Endothelial cell of umbilical vein (primary cell): ENCODE measurements around the gene PLEKHH3. TPM values are rescaled to one million over a fixed set of nuclear protein-coding genes. Genes with fewer than 3 reads are reported as not detected.

Source experiments
- BruUV-seq: library from RNA; stranded (reverse); fragments of 400-500 nt; replicated peaks from 2 replicates; lab custom pipeline; 2021; lab: Mats Ljungman, UMichigan
- CTCF ChIA-PET: fragments of 300-600, 350-600 bp; sonication (Branson Sonifier 250); formaldehyde crosslinking; loops from one replicate; lab custom pipeline; 2021; ENCODE audit warnings: antibody characterized with exemption, inconsistent platforms; lab: Charles Lee
- POLR2A ChIA-PET: fragments of 300-600, 350-600 bp; sonication (Branson Sonifier 250); formaldehyde crosslinking; loops from one replicate; lab custom pipeline; 2021; ENCODE audit warnings: antibody characterized with exemption, inconsistent platforms; lab: Charles Lee
- DNase-seq: peaks from one replicate; pipeline ENCODE4 v3.0.0-alpha.2; 2011; ENCODE audit warnings: low read depth, low spot score
- FAIRE-seq: peaks from 2 replicates; lab custom pipeline; 2011; peaks lifted over from hg19 to GRCh38; lab: Jason Lieb, UNC
- H2AFZ ChIP-seq: 2 replicates; pipeline ENCODE4 v1.6.0; 2012; ENCODE audit warnings: low read depth, low read length, control low read depth, inconsistent platforms
- H3K27ac ChIP-seq: 2 replicates; pipeline ENCODE4 v1.5.1; 2011; ENCODE audit warnings: low read depth, mild to moderate bottlenecking, control low read depth, low read length, moderate library complexity; ENCODE audit not compliant: insufficient read depth
- H3K27me3 ChIP-seq, 2 experiments: 2 replicates each; pipeline versions ENCODE4 v1.6.0 to v1.6.1; 2011; ENCODE audit warnings: low read length in 2 of 2, mixed read lengths in 1 of 2; ENCODE audit not compliant: control insufficient read depth in 2 of 2, insufficient read depth in 2 of 2
- H3K36me3 ChIP-seq, 2 experiments: 2 replicates in 1 of 2; 3 replicates in 1 of 2; pipeline ENCODE4 v1.5.1; 2011; ENCODE audit warnings: low read length in 2 of 2, mild to moderate bottlenecking in 1 of 2, moderate library complexity in 1 of 2; ENCODE audit not compliant: control insufficient read depth in 2 of 2, insufficient read depth in 2 of 2; ENCODE audit errors: extremely low read depth in 1 of 2
- H3K4me1 ChIP-seq: 3 replicates; pipeline ENCODE4 v1.5.1; 2011; ENCODE audit warnings: mild to moderate bottlenecking, low read length; ENCODE audit not compliant: control insufficient read depth, insufficient read depth; ENCODE audit errors: extremely low read depth
- H3K4me2 ChIP-seq: 2 replicates; pipeline ENCODE4 v1.6.1; 2011; ENCODE audit warnings: low read length, control low read depth, mixed read lengths; ENCODE audit not compliant: insufficient read depth
- H3K4me3 ChIP-seq, 3 experiments: fragments of 200-600 bp in 1 of 3; sonication (generic), shearing (Covaris generic) in 1 of 3; replicated peaks in 1 of 3; 2 replicates each; pipeline ENCODE4 v1.5.1; 2011 to 2016; ENCODE audit warnings: control low read depth in 3 of 3, low read length in 3 of 3, mild to moderate bottlenecking in 2 of 3, inconsistent platforms in 1 of 3, low read depth in 1 of 3, moderate library complexity in 1 of 3; ENCODE audit not compliant: insufficient read depth in 1 of 3
- H3K79me2 ChIP-seq: 2 replicates; pipeline ENCODE4 v1.6.0; 2012; ENCODE audit warnings: low read length, inconsistent platforms; ENCODE audit not compliant: control insufficient read depth, insufficient read depth
- H3K9ac ChIP-seq: replicated peaks from 2 replicates; pipeline ENCODE3; 2011; ENCODE audit warnings: low read length, control low read depth; ENCODE audit not compliant: insufficient read depth; ENCODE audit errors: extremely low read depth
- H3K9me1 ChIP-seq: replicated peaks from 3 replicates; pipeline ENCODE4 v1.6.0; 2011; ENCODE audit warnings: mild to moderate bottlenecking, low read length; ENCODE audit not compliant: control insufficient read depth, insufficient read depth; ENCODE audit errors: extremely low read depth
- H3K9me3 ChIP-seq: replicated peaks from 2 replicates; pipeline ENCODE4 v1.5.1; 2012; ENCODE audit warnings: low read length, inconsistent platforms; ENCODE audit not compliant: control insufficient read depth, insufficient read depth
- H4K20me1 ChIP-seq: replicated peaks from 2 replicates; pipeline ENCODE3; 2011; ENCODE audit warnings: mild to moderate bottlenecking, low read length; ENCODE audit not compliant: control insufficient read depth, insufficient read depth; ENCODE audit errors: extremely low read depth
- CTCF ChIP-seq, 2 donors: IDR thresholded peaks; 1 replicate in 1 of 2; 2 replicates in 1 of 2; pipeline ENCODE4 v1.5.1; 2011; ENCODE audit warnings: low read length in 2 of 2, mild to moderate bottlenecking in 2 of 2, moderate library complexity in 2 of 2, control low read depth in 1 of 2, inconsistent platforms in 1 of 2, low read depth in 1 of 2; ENCODE audit not compliant: insufficient read depth in 1 of 2; ENCODE audit errors: extremely low read depth in 1 of 2
- EZH2 ChIP-seq: IDR thresholded peaks from 2 replicates; pipeline ENCODE4 v1.6.1; 2012; ENCODE audit warnings: borderline replicate concordance, low read depth, mild to moderate bottlenecking, moderate library complexity, low read length, inconsistent platforms; ENCODE audit not compliant: severe bottlenecking
- FOS ChIP-seq: IDR thresholded peaks from 2 replicates; pipeline ENCODE4 v1.6.1; 2011; ENCODE audit warnings: mild to moderate bottlenecking, low read length, moderate library complexity, borderline replicate concordance; ENCODE audit not compliant: insufficient read depth
- GATA2 ChIP-seq: IDR thresholded peaks from 2 replicates; pipeline ENCODE4 v1.7.0; 2011; ENCODE audit warnings: low read depth, mild to moderate bottlenecking, moderate library complexity, mixed read lengths, low read length; ENCODE audit not compliant: insufficient read length, insufficient read depth
- JUN ChIP-seq: IDR thresholded peaks from 2 replicates; pipeline ENCODE4 v1.6.1; 2011; ENCODE audit warnings: borderline replicate concordance, low read depth; ENCODE audit not compliant: insufficient read length, insufficient read depth
- MAX ChIP-seq: IDR thresholded peaks from 2 replicates; pipeline ENCODE4 v1.6.1; 2011; ENCODE audit not compliant: insufficient read depth, insufficient read length
- MYC ChIP-seq: IDR thresholded peaks from one replicate; pipeline ENCODE4 v1.6.1; 2011; ENCODE audit warnings: mild to moderate bottlenecking, low read depth, low read length
- POLR2A ChIP-seq: IDR thresholded peaks from 2 replicates; pipeline ENCODE4 v1.6.1; 2012; ENCODE audit warnings: low read depth, mild to moderate bottlenecking, control low read depth, low read length
- POLR2AphosphoS5 ChIP-seq: IDR thresholded peaks from 2 replicates; pipeline ENCODE4 v1.6.1; 2012; ENCODE audit warnings: low read depth, mild to moderate bottlenecking, control low read depth, low read length, moderate library complexity; ENCODE audit not compliant: insufficient read depth
- dilution Hi-C: fragments of 300-500 bp; cut with MboI; formaldehyde crosslinking; loops from one replicate; pipeline ENCODE4 v1.15.0; 2019; ENCODE audit warnings: low sequenced_read_pairs; ENCODE audit not compliant: extremely low pct_ligation_motif_present
- intact Hi-C: fragments of 100-400 bp; cut with micrococcal nuclease; formaldehyde crosslinking; loops from one replicate; pipeline ENCODE4 v1.10.0; 2022
- polyA plus RNA-seq, 4 experiments: library from polyadenylated mRNA; depleted of rRNA in 3 of 4; stranded (reverse) in 3 of 4; unstranded in 1 of 4; fragments of >200 nt; gene quantifications; 2 replicates each; pipeline versions ENCODE4 v1.2.1 to v1.2.3, GENCODE V29; 2011 to 2012; ENCODE audit warnings: missing spikeins in 1 of 4
- total RNA-seq: library from RNA; stranded (reverse); gene quantifications from 2 replicates; pipeline ENCODE4 v1.2.3, GENCODE V29; 2021

PLEKHH3 gene
- total and polyA plus RNA-seq, 2 donors (not counting 3 experiments of a cell fraction or from before 2014, with no cell fraction given), result 5.4 to 11.3 TPM

DNA sequence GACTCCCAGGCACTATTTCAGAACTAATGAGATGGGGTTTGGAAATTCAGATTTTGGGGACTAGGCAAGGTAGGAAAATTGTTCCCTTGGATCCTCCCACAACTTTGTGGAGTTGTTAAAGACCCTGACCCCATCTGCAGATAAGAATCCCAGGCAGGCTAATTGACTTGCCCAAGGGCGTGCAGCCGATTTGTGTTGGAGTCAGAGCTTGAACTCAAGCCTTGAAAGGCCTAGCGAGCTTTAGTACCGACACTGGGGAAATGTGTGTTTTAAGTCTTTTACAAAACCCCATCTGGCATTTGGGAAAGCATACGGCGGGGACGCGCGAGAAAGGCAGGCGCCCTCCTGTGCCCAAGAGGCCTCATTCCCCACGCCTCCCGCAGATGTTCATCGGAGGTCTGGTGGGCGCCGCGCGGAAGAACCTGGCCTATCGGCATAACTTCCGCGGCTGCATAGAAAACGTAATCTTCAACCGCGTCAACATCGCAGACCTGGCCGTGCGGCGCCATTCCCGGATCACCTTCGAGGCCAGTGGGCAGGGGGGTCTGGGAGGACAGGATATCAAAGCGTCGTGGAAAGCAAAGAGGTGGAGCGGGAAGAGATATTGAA is 9.8 kb upstream of the PLEKHH3 start:
- H3K36me3 ChIP-seq, result no peaks in the 10 kb centered on the region
- H3K79me2 ChIP-seq, result no peaks in the 10 kb centered on the region
- H3K27me3 ChIP-seq, result peaks cover 0 to 20% of the 10 kb centered on the region in 2 experiments
- H3K4me1 ChIP-seq, result peaks cover 14% of the 10 kb centered on the region
- FAIRE-seq (no peak), DNase-seq (no peak)
- ChIA-PET POLR2A (no interaction called here), CTCF (no interaction called here)
- H3K9me3 ChIP-seq, result no peaks in the 10 kb centered on the region
- dilution Hi-C loops (no loop called here), intact Hi-C loops (no loop called here)
- no peak overlapping the region for H3K4me2 ChIP-seq
- H4K20me1 ChIP-seq, result no peaks in the 10 kb centered on the region
- no peak overlapping the region for H2AFZ ChIP-seq
- no peaks in the 10 kb centered on the region for H3K9me1 ChIP-seq
- no peak for TF ChIP-seq GATA2
- TF ChIP-seq JUN, result no peak
- no peak for TF ChIP-seq POLR2AphosphoS5
- no peak for TF ChIP-seq MYC
- peak; percentile 66 for TF ChIP-seq EZH2
- BruUV-seq, result no TSS peak
- no peak overlapping the region for H3K4me3 ChIP-seq
- no peak overlapping the region for H3K27ac ChIP-seq
- no peak overlapping the region for H3K9ac ChIP-seq

DNA sequence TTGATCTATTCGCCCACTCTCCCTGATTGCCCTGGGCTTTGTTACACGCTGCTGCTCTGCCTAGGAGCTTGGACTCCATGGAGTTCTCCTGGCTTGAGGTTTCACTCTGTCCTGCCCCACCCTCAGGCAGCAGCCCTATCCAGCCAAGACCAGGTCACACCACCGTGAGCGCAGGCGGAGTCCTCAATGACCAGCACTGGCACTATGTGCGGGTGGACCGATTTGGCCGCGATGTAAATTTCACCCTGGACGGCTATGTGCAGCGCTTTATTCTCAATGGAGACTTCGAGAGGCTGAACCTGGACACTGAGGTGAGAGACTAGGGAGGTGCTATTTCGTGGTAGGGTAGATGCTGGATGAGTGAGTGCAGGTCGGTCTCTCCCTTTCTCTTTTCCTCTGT is 9.0 kb upstream of the PLEKHH3 start:
- Histone ChIP-seq H4K20me1 (no peaks in the 10 kb centered on the region), H3K4me2 (no peak overlapping the region), H3K9me3 (no peaks in the 10 kb centered on the region), H3K4me1 (peaks cover 18% of the 10 kb centered on the region), H3K27ac (no peak overlapping the region), H3K9me1 (no peaks in the 10 kb centered on the region), H3K36me3 (no peaks in the 10 kb centered on the region), H3K9ac (no peak overlapping the region), H3K27me3 (peaks cover 0 to 20% of the 10 kb centered on the region in 2 experiments), H3K79me2 (no peaks in the 10 kb centered on the region), H3K4me3 (no peak overlapping the region), H2AFZ (no peak overlapping the region)
- TF ChIP-seq MAX, result no peak
- TF ChIP-seq POLR2A, result no peak
- TF ChIP-seq GATA2, result no peak
- no peak for TF ChIP-seq EZH2
- no peak for TF ChIP-seq JUN
- no peak for TF ChIP-seq MYC
- no peak for TF ChIP-seq CTCF (IDR thresholded peaks at IDR 0.05; ENCODE audit: extremely low read depth in 1 of 2, insufficient read depth in 1 of 2, low read depth in 1 of 2, low read length in 2 of 2)
- TF ChIP-seq FOS, result no peak
- TF ChIP-seq POLR2AphosphoS5, result no peak
- dilution Hi-C loops, result no loop called here
- intact Hi-C loops, result no loop called here
- peak; percentile 18 for FAIRE-seq
- BruUV-seq, result no TSS peak
- DNase-seq, result no peak
- ChIA-PET POLR2A (no interaction called here), CTCF (interaction anchor here (1.0 kb wide), 1 partner anchor 77 kb away, joined by 5 read pairs; the partner anchor contains the start of genes RETREG3 and TUBG1)
